ENCODE measurements around the gene PTTG1.
A peak's percentile ranks its signal among the peaks of the same experiment; 100 is the strongest.
"Not testable (repeated sequence)": the region's sequence is repeated elsewhere in the genome, so short reads cannot be mapped to it uniquely, and the experiment has no call there.

The PTTG1 gene

DNA sequence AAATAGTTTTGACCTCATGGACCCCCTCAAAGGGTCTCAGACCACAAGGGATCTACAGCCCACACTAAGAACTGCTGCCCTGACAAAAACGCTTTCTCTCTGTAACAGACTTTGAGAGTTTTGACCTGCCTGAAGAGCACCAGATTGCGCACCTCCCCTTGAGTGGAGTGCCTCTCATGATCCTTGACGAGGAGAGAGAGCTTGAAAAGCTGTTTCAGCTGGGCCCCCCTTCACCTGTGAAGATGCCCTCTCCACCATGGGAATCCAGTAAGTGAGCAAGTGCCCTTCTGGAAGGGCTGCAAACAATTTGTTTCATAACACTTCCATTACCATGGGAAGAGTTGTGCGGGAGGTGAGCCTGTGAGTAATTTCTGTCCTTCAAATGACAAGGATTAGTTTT, 6.0 kb downstream of the PTTG1 start:
- peak; percentile 48 for DNase-seq

DNA sequence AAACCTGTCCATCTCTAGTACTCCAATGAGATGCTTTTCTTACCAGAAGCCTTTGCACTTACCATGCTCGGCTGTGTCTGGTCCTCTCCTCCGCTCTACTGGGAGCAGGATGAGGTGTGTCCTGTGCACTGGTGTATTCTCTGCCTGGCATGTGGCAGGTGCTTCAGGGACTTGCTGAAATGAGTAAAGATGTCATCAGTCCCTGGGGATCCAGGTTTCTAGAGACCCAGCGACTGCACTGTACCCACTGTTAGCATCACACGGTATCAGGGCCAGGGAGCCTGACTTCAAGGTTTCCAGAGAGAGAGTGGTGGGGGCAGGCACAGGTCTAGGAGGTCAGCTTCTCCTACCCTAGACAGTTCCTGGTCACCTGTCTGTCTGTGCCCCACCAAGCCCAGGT, 10.5 kb downstream of the PTTG1 start:
- DNase-seq, result no peak

DNA sequence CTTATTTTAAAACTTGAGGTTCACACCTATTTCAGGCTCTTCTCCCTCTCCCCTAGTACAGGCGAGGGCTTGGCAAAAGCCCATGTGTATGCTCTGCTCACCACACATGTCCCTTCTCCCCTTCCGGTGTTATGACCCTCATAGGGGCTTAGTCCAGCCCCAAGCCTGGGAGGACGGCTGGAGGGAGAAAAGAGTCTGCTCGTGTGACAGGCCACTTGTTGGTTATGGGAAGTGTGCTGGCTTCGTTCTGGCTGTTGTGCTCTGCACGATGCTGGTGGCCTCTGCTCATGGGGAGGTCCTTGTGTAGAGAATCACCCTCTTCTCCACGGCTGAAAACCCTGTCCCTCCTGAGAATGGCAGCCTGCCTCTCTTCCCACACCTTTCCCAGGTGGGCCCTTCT, 11.1 kb downstream of the PTTG1 start:
- no peak for DNase-seq

GRCh38 chr5:160434022-160434531, 12.4 kb downstream of the PTTG1 start:
- DNase-seq, result peak; percentile 69

- DNase-seq, result no peak
Observed at GRCh38 chr5:160435532-160435931, 13.9 kb downstream of the PTTG1 start.

- DNase-seq, result no peak
Observed at GRCh38 chr5:160436017-160436416, 14.4 kb downstream of the PTTG1 start.

GRCh38 chr5:160436661-160437060, 15.0 kb downstream of the PTTG1 start:
- not testable (repeated sequence) for DNase-seq

GRCh38 chr5:160437271-160437670, 15.6 kb downstream of the PTTG1 start:
- DNase-seq, result no peak

GRCh38 chr5:160438316-160439204, 16.9 kb downstream of the PTTG1 start:
- DNase-seq, result peak; percentile 20

- peak; percentile 20 for DNase-seq
Observed at GRCh38 chr5:160439205-160439600, 17.5 kb downstream of the PTTG1 start.

- no peak for DNase-seq
Observed at GRCh38 chr5:160441311-160441781, 19.7 kb downstream of the PTTG1 start.

GRCh38 chr5:160442824-160443431, 21.3 kb downstream of the PTTG1 start:
- no peak for DNase-seq

DNA sequence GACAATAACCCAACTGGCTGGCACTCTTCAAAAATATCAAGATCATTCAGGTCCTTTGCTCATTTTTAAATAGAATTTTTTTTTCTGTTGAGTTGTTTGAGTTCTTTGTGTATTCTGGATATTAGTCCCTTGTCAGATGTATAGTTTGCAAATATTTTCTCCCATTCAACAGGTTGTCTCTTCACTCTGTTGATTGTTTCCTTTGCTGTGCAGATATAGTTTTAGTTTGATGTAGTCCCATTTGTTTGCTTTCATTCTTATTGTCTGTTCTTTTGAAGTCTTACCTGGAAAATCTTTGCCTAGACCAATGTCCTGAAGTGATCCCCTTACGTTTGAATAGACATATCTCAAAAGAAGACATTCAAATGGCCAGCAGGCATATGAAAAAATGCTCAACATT, 22.8 kb downstream of the PTTG1 start:
- no peak for DNase-seq

DNA sequence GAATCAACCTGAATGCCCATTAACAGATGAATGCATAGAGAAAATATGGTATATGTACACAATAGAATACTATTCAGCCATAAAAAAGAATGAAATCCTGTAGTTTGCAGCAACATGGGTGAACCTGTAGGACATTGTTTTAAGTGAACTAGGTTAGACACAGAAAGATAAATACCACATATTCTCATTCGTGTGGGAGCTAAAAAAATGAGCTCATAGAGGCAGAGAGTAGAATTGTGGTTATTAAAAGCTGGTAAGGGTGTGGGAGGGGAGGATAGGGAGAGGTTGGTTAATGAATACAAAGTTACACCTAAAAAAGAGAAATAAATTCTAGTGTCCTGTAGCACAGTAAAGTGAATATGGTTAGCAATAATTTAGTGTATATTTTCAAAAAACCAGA, 23.5 kb downstream of the PTTG1 start:
- no peak for DNase-seq

- DNase-seq, result no peak
Observed at GRCh38 chr5:160445751-160446150, 24.1 kb downstream of the PTTG1 start.

DNA sequence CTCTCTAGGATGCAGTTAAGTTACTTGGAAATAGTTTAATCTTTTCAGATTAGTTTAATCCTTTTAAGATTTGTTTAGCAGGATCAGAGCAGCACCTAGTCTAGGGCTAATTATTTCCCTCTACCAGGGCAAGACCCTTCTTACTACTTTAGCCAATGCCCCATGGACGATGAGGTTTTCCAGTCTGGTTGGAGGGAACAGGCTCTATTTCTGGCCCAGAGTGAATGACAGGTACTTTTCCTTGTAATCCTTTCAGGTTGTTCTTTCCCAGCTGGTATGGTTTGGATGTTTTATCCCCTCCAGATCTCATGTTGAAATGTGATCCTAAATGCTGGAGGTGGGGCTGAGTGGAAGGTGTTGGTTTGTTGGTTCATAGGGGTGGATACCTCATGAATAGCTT, 27.2 kb downstream of the PTTG1 start:
- DNase-seq, result no peak

DNA sequence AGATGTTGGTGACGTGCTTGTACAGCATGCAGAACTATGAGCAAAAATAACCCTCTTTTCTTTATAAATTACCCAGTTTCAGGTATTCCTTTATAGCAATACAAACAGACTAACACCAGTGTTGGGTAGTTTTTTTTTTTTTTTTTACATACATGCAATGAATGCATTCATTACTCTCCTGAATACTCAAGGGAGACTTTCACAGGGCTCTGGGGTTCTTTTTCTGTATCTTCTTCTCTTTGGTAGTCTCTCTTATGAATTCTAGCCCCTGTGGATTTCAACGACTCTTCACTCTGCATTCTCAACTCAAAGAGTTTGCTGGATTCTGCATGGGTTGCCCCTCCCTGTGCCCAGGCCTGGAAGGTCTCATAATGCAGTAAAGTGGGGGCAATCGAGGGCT, 27.8 kb downstream of the PTTG1 start:
- no peak for DNase-seq

DNA sequence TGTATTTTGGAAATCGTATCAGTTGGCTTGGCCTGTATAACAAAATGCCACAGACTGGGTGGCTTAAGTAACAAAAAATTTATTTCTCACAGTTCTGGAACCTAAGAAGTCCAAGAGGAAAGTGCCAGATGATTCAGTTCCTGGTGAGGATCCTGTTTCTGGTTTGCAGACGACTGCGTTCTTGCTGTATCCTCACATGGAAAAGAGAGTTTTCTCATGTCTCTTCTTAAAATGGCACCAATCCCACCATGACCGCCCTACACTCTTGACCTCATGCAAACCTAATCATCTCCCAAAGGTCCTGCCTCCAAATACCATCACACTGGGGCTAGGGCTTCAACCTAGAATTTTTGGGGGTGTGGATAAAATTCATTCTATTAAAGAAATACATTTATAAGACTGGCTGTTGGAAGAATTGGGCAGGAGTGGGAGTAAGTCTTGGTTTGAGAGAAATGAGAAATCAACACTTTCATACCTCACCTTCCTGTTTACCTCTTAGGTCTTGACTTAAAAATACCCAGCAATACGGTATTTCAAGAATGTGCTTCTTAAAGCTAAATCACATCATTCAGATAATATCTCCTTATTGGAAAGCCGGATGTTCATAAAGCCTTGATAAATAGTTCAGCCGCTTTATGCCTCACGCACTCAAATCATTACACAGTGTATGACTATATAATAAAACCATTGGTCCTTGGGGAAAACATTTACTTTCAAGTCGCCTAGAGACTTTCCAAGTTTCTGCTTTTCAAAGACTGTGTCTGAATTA, 28.7 kb downstream of the PTTG1 start:
- DNase-seq, result no peak

GRCh38 chr5:160451281-160451680, 29.6 kb downstream of the PTTG1 start:
- no peak for DNase-seq

GRCh38 chr5:160452036-160452435, 30.4 kb downstream of the PTTG1 start:
- no peak for DNase-seq

- no peak for DNase-seq
Observed at GRCh38 chr5:160452795-160453194, 31.1 kb downstream of the PTTG1 start.

- DNase-seq, result no peak
Observed at GRCh38 chr5:160453751-160454150, 32.1 kb downstream of the PTTG1 start.

- no peak for DNase-seq
Observed at GRCh38 chr5:160455600-160455999, 33.9 kb downstream of the PTTG1 start.
